HEK293 (cell line): Measurements from ENCODE around the gene RASD2.

Source experiments
- GLI2 ChIP-seq: fragments of 450-650 bp; formaldehyde crosslinking; IDR thresholded peaks from 2 replicates; pipeline ENCODE4; 2017; ENCODE audit warnings: missing biosample characterization, missing genetic modification characterization, low read depth, borderline replicate concordance
- KLF10 ChIP-seq: fragments of 450-650 bp; IDR thresholded peaks from 2 replicates; pipeline ENCODE4 v1.5.1; 2018; ENCODE audit warnings: missing biosample characterization, mild to moderate bottlenecking, missing genetic modification characterization
- KLF7 ChIP-seq: fragments of 450-650 bp; formaldehyde crosslinking; IDR thresholded peaks from 2 replicates; pipeline ENCODE4 v1.5.1; 2016; ENCODE audit warnings: missing biosample characterization, missing genetic modification characterization, borderline replicate concordance
- KLF8 ChIP-seq: fragments of 450-650 bp; formaldehyde crosslinking; IDR thresholded peaks from 2 replicates; pipeline ENCODE4 v1.5.1; 2016; ENCODE audit warnings: missing biosample characterization, missing genetic modification characterization
- RBAK ChIP-seq: fragments of 450-650 bp; formaldehyde crosslinking; IDR thresholded peaks from 2 replicates; pipeline ENCODE4 v1.5.1; 2016; ENCODE audit warnings: missing biosample characterization, missing genetic modification characterization
- SP3 ChIP-seq: fragments of 450-650 bp; formaldehyde crosslinking; IDR thresholded peaks from 2 replicates; pipeline ENCODE4 v1.5.1; 2016; ENCODE audit warnings: missing biosample characterization, missing genetic modification characterization
- WT1 ChIP-seq: fragments of 450-650 bp; formaldehyde crosslinking; IDR thresholded peaks from 2 replicates; pipeline ENCODE4 v1.5.1; 2016; ENCODE audit warnings: missing biosample characterization, missing genetic modification characterization
- ZNF121 ChIP-seq: fragments of 450-650 bp; formaldehyde crosslinking; IDR thresholded peaks from 2 replicates; pipeline ENCODE4 v1.5.1; 2016; ENCODE audit warnings: missing biosample characterization, missing genetic modification characterization
- ZNF146 ChIP-seq: fragments of 450-650 bp; formaldehyde crosslinking; IDR thresholded peaks from 2 replicates; pipeline ENCODE4 v1.5.1; 2016; ENCODE audit warnings: missing biosample characterization, missing genetic modification characterization
- ZNF148 ChIP-seq: fragments of 450-650 bp; formaldehyde crosslinking; IDR thresholded peaks from 2 replicates; pipeline ENCODE4 v1.5.0; 2017; ENCODE audit warnings: missing biosample characterization, missing genetic modification characterization, borderline replicate concordance
- ZNF155 ChIP-seq: fragments of 450-650 bp; formaldehyde crosslinking; IDR thresholded peaks from 2 replicates; pipeline ENCODE4 v1.5.1; 2016; ENCODE audit warnings: missing biosample characterization, missing genetic modification characterization
- ZNF174 ChIP-seq: fragments of 450-650 bp; formaldehyde crosslinking; IDR thresholded peaks from 2 replicates; pipeline ENCODE4 v1.5.0; 2017; ENCODE audit warnings: missing biosample characterization, mild to moderate bottlenecking, missing genetic modification characterization
- ZNF19 ChIP-seq: fragments of 450-650 bp; formaldehyde crosslinking; IDR thresholded peaks from 2 replicates; pipeline ENCODE4; 2016; ENCODE audit warnings: missing biosample characterization, missing genetic modification characterization, low read depth
- ZNF221 ChIP-seq: fragments of 450-650 bp; formaldehyde crosslinking; IDR thresholded peaks from 2 replicates; pipeline ENCODE4 v1.5.1; 2017; ENCODE audit warnings: missing biosample characterization, missing genetic modification characterization, borderline replicate concordance
- ZNF239 ChIP-seq: fragments of 450-650 bp; formaldehyde crosslinking; IDR thresholded peaks from 2 replicates; pipeline ENCODE4 v1.5.1; 2016; ENCODE audit warnings: missing biosample characterization, missing genetic modification characterization
- ZNF266 ChIP-seq: fragments of 450-650 bp; formaldehyde crosslinking; IDR thresholded peaks from 2 replicates; pipeline ENCODE4 v1.5.1; 2016; ENCODE audit warnings: missing biosample characterization, missing genetic modification characterization, low read depth
- ZNF335 ChIP-seq: fragments of 450-650 bp; formaldehyde crosslinking; conservative IDR thresholded peaks from 2 replicates; pipeline ENCODE4 v1.5.1; 2016; ENCODE audit warnings: missing biosample characterization, missing genetic modification characterization
- ZNF426 ChIP-seq: fragments of 450-650 bp; formaldehyde crosslinking; IDR thresholded peaks from 2 replicates; pipeline ENCODE4 v1.5.1; 2017; ENCODE audit warnings: missing biosample characterization, missing genetic modification characterization, mild to moderate bottlenecking, inconsistent platforms, moderate library complexity
- ZNF449 ChIP-seq: fragments of 450-650 bp; formaldehyde crosslinking; IDR thresholded peaks from 2 replicates; pipeline ENCODE4 v1.5.1; 2017; ENCODE audit warnings: missing biosample characterization, mild to moderate bottlenecking, missing genetic modification characterization, moderate library complexity
- ZNF48 ChIP-seq: fragments of 450-650 bp; formaldehyde crosslinking; IDR thresholded peaks from 2 replicates; pipeline ENCODE4 v1.5.1; 2016; ENCODE audit warnings: missing biosample characterization, missing genetic modification characterization
- ZNF513 ChIP-seq: fragments of 450-650 bp; IDR thresholded peaks from 2 replicates; pipeline ENCODE4 v1.5.1; 2018; ENCODE audit warnings: missing biosample characterization, missing genetic modification characterization
- ZNF544 ChIP-seq: fragments of 450-650 bp; formaldehyde crosslinking; IDR thresholded peaks from 2 replicates; pipeline ENCODE4 v1.5.0; 2017; ENCODE audit warnings: missing biosample characterization, missing genetic modification characterization
- ZNF624 ChIP-seq: fragments of 450-650 bp; formaldehyde crosslinking; IDR thresholded peaks from 2 replicates; pipeline ENCODE4 v1.5.1; 2017; ENCODE audit warnings: missing biosample characterization, missing genetic modification characterization
- ZNF747 ChIP-seq: fragments of 450-650 bp; formaldehyde crosslinking; IDR thresholded peaks from 2 replicates; pipeline ENCODE4 v1.5.1; 2016; ENCODE audit warnings: missing biosample characterization, missing genetic modification characterization
- ZNF791 ChIP-seq: fragments of 450-650 bp; formaldehyde crosslinking; IDR thresholded peaks from 2 replicates; pipeline ENCODE4 v1.5.1; 2016; ENCODE audit warnings: missing biosample characterization, missing genetic modification characterization
- ZNF792 ChIP-seq: fragments of 450-650 bp; formaldehyde crosslinking; IDR thresholded peaks from 2 replicates; pipeline ENCODE4 v1.5.1; 2016; ENCODE audit warnings: missing biosample characterization, missing genetic modification characterization
- ZNF837 ChIP-seq: fragments of 450-650 bp; formaldehyde crosslinking; IDR thresholded peaks from 2 replicates; pipeline ENCODE4 v1.5.1; 2016; ENCODE audit warnings: missing biosample characterization, missing genetic modification characterization
- TF ChIP-seq, protein P1 (sequence below): fragments of 450-650 bp; formaldehyde crosslinking; IDR thresholded peaks from 2 replicates; pipeline ENCODE4 v1.5.1; 2016; ENCODE audit warnings: missing biosample characterization, missing genetic modification characterization, low read depth
- TF ChIP-seq, protein P2 (sequence below): fragments of 450-650 bp; formaldehyde crosslinking; IDR thresholded peaks from 2 replicates; pipeline ENCODE4 v1.5.1; 2016; ENCODE audit warnings: missing biosample characterization, missing genetic modification characterization
- TF ChIP-seq, protein P3 (sequence below): fragments of 450-650 bp; formaldehyde crosslinking; IDR thresholded peaks from 2 replicates; pipeline ENCODE4 v1.5.1; 2017; ENCODE audit warnings: missing biosample characterization, missing genetic modification characterization

RASD2 gene

DNA sequence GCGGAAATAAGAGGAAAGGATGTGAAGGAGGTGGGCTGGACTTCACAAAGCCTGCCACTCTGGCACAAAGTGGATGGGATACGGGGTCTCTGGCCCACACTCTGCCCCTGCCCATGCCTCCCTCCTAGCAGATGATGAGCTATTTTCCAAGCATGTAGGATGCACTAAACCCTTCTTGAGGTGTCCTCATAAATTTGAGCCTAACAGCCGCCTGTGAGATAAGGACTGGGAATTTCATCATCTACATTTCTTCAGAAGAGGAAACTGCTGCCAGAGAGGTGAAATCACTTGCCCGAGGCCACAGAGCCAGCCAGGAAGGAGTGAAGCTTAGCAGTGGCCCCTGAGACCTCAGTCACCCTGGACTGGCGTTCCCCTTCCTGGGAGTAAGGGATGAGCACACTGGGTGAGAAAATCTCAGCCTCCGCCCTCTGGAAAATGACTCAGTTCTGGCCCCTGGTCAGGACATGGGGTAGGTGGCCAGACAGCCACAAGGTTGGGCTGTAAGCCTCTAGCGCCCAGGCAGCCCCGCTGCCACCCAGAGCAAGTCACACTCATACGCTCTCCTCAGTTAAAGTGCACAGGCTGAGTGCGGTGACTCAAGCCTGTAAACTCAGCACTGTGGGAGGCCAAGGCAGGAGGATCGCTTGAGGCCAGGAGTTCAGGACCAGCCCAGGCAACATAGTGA, 48.6 kb downstream of the RASD2 start (continued):
- TF ChIP-seq KLF8 (tag by site-specific recombination) (peak; percentile 66; the same call in 1 of the 2 replicates), RBAK (tag by site-specific recombination) (no peak), ZNF837 (tag by site-specific recombination) (no peak), ZNF239 (no peak), ZNF148 (tag by site-specific recombination) (no peak), ZNF791 (no peak), ZNF426 (tag by site-specific recombination) (no peak), GLI2 (tag by site-specific recombination) (no peak), WT1 (no peak; the same call in none of the 2 replicates), ZNF155 (no peak), KLF10 (tag by site-specific recombination) (no peak), ZNF792 (tag by site-specific recombination) (no peak), ZNF544 (no peak), ZNF121 (tag by site-specific recombination) (no peak), SP3 (tag by site-specific recombination) (no peak), ZNF174 (tag by site-specific recombination) (no peak), ZNF747 (no peak), ZNF266 (tag by site-specific recombination) (no peak), ZNF449 (peak; percentile 97), ZNF48 (tag by site-specific recombination) (no peak), ZNF19 (tag by site-specific recombination) (no peak), ZNF624 (tag by site-specific recombination) (no peak), ZNF146 (tag by site-specific recombination) (no peak), KLF7 (tag by site-specific recombination) (no peak), ZNF335 (tag by site-specific recombination) (peak; percentile 58), ZNF513 (tag by site-specific recombination) (no peak), ZNF221 (no peak)
- TF ChIP-seq, protein P1, sequence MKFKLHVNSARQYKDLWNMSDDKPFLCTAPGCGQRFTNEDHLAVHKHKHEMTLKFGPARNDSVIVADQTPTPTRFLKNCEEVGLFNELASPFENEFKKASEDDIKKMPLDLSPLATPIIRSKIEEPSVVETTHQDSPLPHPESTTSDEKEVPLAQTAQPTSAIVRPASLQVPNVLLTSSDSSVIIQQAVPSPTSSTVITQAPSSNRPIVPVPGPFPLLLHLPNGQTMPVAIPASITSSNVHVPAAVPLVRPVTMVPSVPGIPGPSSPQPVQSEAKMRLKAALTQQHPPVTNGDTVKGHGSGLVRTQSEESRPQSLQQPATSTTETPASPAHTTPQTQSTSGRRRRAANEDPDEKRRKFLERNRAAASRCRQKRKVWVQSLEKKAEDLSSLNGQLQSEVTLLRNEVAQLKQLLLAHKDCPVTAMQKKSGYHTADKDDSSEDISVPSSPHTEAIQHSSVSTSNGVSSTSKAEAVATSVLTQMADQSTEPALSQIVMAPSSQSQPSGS (tag by site-specific recombination), result peak; percentile 20; the same call in 1 of the 2 replicates
- TF ChIP-seq, protein P2, sequence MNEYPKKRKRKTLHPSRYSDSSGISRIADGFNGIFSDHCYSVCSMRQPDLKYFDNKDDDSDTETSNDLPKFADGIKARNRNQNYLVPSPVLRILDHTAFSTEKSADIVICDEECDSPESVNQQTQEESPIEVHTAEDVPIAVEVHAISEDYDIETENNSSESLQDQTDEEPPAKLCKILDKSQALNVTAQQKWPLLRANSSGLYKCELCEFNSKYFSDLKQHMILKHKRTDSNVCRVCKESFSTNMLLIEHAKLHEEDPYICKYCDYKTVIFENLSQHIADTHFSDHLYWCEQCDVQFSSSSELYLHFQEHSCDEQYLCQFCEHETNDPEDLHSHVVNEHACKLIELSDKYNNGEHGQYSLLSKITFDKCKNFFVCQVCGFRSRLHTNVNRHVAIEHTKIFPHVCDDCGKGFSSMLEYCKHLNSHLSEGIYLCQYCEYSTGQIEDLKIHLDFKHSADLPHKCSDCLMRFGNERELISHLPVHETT (tag by site-specific recombination), result no peak
- TF ChIP-seq, protein P3, sequence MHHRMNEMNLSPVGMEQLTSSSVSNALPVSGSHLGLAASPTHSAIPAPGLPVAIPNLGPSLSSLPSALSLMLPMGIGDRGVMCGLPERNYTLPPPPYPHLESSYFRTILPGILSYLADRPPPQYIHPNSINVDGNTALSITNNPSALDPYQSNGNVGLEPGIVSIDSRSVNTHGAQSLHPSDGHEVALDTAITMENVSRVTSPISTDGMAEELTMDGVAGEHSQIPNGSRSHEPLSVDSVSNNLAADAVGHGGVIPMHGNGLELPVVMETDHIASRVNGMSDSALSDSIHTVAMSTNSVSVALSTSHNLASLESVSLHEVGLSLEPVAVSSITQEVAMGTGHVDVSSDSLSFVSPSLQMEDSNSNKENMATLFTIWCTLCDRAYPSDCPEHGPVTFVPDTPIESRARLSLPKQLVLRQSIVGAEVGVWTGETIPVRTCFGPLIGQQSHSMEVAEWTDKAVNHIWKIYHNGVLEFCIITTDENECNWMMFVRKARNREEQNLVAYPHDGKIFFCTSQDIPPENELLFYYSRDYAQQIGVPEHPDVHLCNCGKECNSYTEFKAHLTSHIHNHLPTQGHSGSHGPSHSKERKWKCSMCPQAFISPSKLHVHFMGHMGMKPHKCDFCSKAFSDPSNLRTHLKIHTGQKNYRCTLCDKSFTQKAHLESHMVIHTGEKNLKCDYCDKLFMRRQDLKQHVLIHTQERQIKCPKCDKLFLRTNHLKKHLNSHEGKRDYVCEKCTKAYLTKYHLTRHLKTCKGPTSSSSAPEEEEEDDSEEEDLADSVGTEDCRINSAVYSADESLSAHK (tag by site-specific recombination), result no peak
